Fibroblast of lung (primary cell): ENCODE measurements around the gene GRK5. TPM values are rescaled to one million over a fixed set of nuclear protein-coding genes. Genes with fewer than 3 reads are reported as not detected.

Source experiments
- DNase-seq, 2 donors: peaks; one replicate each; pipeline versions ENCODE4 v3.0.0 to v3.0.0-alpha.2; 2010; ENCODE audit warnings: low read depth in 2 of 2
- H2AFZ ChIP-seq: 2 replicates; pipeline ENCODE4 v1.5.1; 2012; ENCODE audit warnings: low read length, control low read depth, inconsistent platforms
- H3K27ac ChIP-seq: 2 replicates; pipeline ENCODE4 v1.5.1; 2011; ENCODE audit warnings: low read length, control low read depth; ENCODE audit not compliant: insufficient read depth
- H3K27me3 ChIP-seq: 2 replicates; pipeline ENCODE4 v1.5.1; 2011; ENCODE audit warnings: mild to moderate bottlenecking, low read length; ENCODE audit not compliant: control insufficient read depth, insufficient read depth
- H3K36me3 ChIP-seq: 2 replicates; pipeline ENCODE4 v1.5.1; 2011; ENCODE audit warnings: low read length; ENCODE audit not compliant: control insufficient read depth, insufficient read depth
- H3K4me1 ChIP-seq: 2 replicates; pipeline ENCODE4 v1.5.1; 2011; ENCODE audit warnings: low read length; ENCODE audit not compliant: control insufficient read depth, insufficient read depth; ENCODE audit errors: extremely low read depth
- H3K4me2 ChIP-seq: 2 replicates; pipeline ENCODE4 v1.5.1; 2011; ENCODE audit warnings: low read length, control low read depth; ENCODE audit not compliant: insufficient read depth; ENCODE audit errors: extremely low read depth
- H3K4me3 ChIP-seq, 4 experiments: fragments of 200-600 bp in 1 of 4; sonication (generic) in 1 of 4; replicated peaks in 1 of 4; 2 replicates each; pipeline ENCODE4 v1.5.1; 2011 to 2016; ENCODE audit warnings: low read length in 4 of 4, low read depth in 3 of 4, mild to moderate bottlenecking in 3 of 4, control low read depth in 2 of 4, inconsistent platforms in 1 of 4, mixed read lengths in 1 of 4; ENCODE audit not compliant: insufficient read depth in 1 of 4; ENCODE audit errors: control extremely low read depth in 1 of 4
- H3K79me2 ChIP-seq: 2 replicates; pipeline ENCODE4 v1.5.1; 2012; ENCODE audit warnings: mild to moderate bottlenecking, low read length, inconsistent platforms; ENCODE audit not compliant: control insufficient read depth, insufficient read depth
- H3K9ac ChIP-seq: 2 replicates; pipeline ENCODE4 v1.5.1; 2011; ENCODE audit warnings: mild to moderate bottlenecking, low read length, control low read depth; ENCODE audit not compliant: insufficient read depth
- H3K9me3 ChIP-seq: 2 replicates; pipeline ENCODE4 v1.5.1; 2012; ENCODE audit warnings: low read depth, low read length; ENCODE audit not compliant: control insufficient read depth, insufficient read depth
- H4K20me1 ChIP-seq: 2 replicates; pipeline ENCODE4 v1.5.1; 2011; ENCODE audit warnings: low read length; ENCODE audit not compliant: control insufficient read depth, insufficient read depth; ENCODE audit errors: extremely low read depth
- CTCF ChIP-seq, 2 donors: IDR thresholded peaks in 1 of 2; conservative IDR thresholded peaks in 1 of 2; 1 replicate in 1 of 2; 2 replicates in 1 of 2; pipeline ENCODE4 v1.5.1; 2011 to 2012; ENCODE audit warnings: low read length in 2 of 2, control low read depth in 1 of 2, inconsistent platforms in 1 of 2, low read depth in 1 of 2, mild to moderate bottlenecking in 1 of 2
- EZH2 ChIP-seq: IDR thresholded peaks from 2 replicates; pipeline ENCODE4 v1.5.1; 2012; ENCODE audit warnings: low read length, control low read depth, mild to moderate bottlenecking; ENCODE audit errors: missing control alignments
- polyA plus RNA-seq, 2 donors: library from polyadenylated mRNA; depleted of rRNA in 1 of 2; stranded (reverse) in 1 of 2; unstranded in 1 of 2; fragments of >200 nt; gene quantifications; 2 replicates each; pipeline ENCODE4 v1.2.1, GENCODE V29; 2011 to 2012; ENCODE audit warnings: missing spikeins in 1 of 2
- total RNA-seq: library from RNA; depleted of rRNA; stranded (reverse); fragments of >200 nt; gene quantifications from 2 replicates; pipeline ENCODE4 v1.2.1, GENCODE V29; 2014

Gene GRK5
- total and polyA plus RNA-seq, 2 donors (not counting 1 experiment from before 2014, with no cell fraction given): 24.1 to 90.3 TPM

DNA sequence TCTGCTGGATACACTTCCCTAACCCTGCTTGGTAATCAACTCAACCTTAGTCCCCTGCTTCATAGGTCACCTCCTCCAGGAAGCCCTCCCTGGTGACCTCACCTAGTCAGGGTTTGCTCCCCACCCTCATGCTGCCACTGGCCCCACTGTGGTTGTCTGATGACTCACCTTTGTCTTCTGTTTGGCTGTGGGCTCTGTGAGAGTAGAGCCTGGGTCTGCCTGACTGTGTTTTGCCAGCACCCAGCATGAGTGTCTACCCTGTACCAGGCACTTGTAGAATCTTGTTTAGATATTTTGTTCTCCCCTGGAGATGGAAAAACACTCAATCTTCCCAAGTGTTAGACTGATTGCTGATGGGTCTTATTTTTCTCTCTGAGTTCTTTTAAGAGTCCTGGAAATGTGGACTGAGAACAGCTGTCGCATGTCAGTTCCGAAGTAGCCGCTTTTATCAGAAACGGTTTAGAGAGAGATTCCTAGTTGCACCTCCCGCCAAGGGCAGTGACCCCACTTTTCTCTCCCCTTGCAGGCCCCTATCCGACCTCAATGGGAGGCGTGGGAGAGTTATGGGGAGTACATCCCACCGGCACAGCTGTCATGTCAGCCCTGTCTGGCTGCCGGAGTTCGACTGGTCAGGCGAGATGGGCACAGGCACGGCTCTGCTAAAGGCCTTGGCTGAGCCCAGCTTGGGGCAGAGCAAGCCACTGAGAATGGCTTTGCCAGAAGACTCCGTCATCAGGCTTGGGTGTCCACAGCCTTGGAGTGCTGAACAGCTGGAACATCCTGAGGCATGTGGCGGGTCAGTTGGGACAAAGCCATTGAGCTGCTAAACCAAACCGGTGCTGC, 134.3 kb downstream of the GRK5 start:
- H3K79me2 ChIP-seq: peaks cover 8% of the 10 kb centered on the region
- H4K20me1 ChIP-seq: no peaks in the 10 kb centered on the region
- TF ChIP-seq EZH2 (no peak), CTCF (conservative IDR thresholded peaks at IDR 0.05 in 1 of 2, IDR thresholded peaks at IDR 0.05 in 1 of 2; ENCODE audit: low read depth in 1 of 2, low read length in 2 of 2) (no peak)
- H3K4me3 ChIP-seq: no peak overlapping the region
- peak overlapping the region; percentile 27 for H3K9ac ChIP-seq
- peak overlapping the region; percentile 24 for H3K27ac ChIP-seq
- H3K4me1 ChIP-seq: peaks cover 31% of the 10 kb centered on the region
- H3K27me3 ChIP-seq: no peaks in the 10 kb centered on the region
- peak; percentile 66 to 75 for DNase-seq
- H3K4me2 ChIP-seq: no peak overlapping the region
- no peaks in the 10 kb centered on the region for H3K36me3 ChIP-seq
- no peaks in the 10 kb centered on the region for H3K9me3 ChIP-seq
- H2AFZ ChIP-seq: no peak overlapping the region

DNA sequence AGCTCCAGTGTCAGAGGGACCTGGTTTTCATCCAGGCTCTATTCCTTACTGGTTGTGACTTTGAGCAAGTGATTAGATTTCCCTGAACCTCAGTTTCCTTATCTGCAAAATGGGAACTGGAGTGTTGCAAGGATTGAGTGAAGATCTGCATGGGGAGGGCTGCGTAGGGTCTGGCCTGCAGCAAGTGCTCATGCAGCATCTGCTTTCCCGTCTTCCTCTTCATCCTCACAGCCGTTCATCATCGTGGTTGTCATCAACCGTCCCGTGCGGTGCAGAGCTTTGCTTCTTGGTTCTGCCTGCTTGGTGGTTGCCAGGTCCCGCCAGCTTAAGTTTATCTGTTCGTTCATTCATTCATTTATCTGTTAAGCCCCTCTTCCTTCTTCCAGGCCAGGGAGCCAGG, 135.0 kb downstream of the GRK5 start:
- H3K4me3 ChIP-seq: no peak overlapping the region
- peak overlapping the region; percentile 24 for H3K27ac ChIP-seq
- no peaks in the 10 kb centered on the region for H3K9me3 ChIP-seq
- H3K4me2 ChIP-seq: no peak overlapping the region
- TF ChIP-seq EZH2: no peak
- TF ChIP-seq CTCF (conservative IDR thresholded peaks at IDR 0.05 in 1 of 2, IDR thresholded peaks at IDR 0.05 in 1 of 2; ENCODE audit: low read depth in 1 of 2, low read length in 2 of 2): no peak
- DNase-seq: no peak
- no peak overlapping the region for H3K9ac ChIP-seq
- no peaks in the 10 kb centered on the region for H4K20me1 ChIP-seq
- H3K4me1 ChIP-seq: peaks cover 31% of the 10 kb centered on the region
- H3K79me2 ChIP-seq: peaks cover 5% of the 10 kb centered on the region
- H3K36me3 ChIP-seq: no peaks in the 10 kb centered on the region
- H3K27me3 ChIP-seq: no peaks in the 10 kb centered on the region
- H2AFZ ChIP-seq: no peak overlapping the region

DNA sequence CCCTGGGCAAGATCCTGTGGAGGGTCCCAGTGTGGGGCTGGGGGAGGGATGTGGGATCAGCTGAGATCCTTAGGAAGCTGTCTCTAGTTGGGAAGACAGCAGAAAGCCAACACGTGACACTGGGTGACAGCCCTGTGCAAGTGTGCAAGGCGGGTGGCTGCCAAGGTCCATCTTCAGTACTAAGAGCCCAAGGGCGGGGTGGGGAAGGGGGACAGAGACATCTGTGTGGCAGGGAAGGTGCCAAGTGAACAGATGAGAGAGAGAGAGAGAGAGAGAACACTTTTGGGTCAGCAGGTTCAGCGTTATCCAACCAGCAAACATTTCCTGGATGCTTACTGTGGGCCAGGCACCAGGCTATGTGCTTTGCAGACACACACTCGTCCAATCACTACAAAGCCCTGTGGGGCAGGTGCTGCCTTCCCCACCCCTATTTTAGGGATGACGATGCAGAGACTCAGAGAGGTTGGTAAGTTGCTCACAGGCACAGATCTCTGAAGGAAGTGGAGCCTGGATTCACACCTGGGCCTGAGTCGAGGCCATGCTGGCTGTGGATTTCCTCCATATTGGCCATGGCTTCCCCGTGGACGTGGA, 135.7 kb downstream of the GRK5 start:
- no peak for DNase-seq
- no peak overlapping the region for H3K27ac ChIP-seq
- TF ChIP-seq EZH2 (no peak), CTCF (conservative IDR thresholded peaks at IDR 0.05 in 1 of 2, IDR thresholded peaks at IDR 0.05 in 1 of 2; ENCODE audit: low read depth in 1 of 2, low read length in 2 of 2) (no peak)
- H3K9ac ChIP-seq: no peak overlapping the region
- H3K36me3 ChIP-seq: no peaks in the 10 kb centered on the region
- H3K4me1 ChIP-seq: peaks cover 27% of the 10 kb centered on the region
- H4K20me1 ChIP-seq: no peaks in the 10 kb centered on the region
- no peak overlapping the region for H3K4me3 ChIP-seq
- H3K9me3 ChIP-seq: no peaks in the 10 kb centered on the region
- H3K27me3 ChIP-seq: no peaks in the 10 kb centered on the region
- no peak overlapping the region for H2AFZ ChIP-seq
- H3K4me2 ChIP-seq: no peak overlapping the region
- peaks cover 7% of the 10 kb centered on the region for H3K79me2 ChIP-seq
